HepG2 (cell line): ENCODE measurements around the gene CD8A. TPM values are rescaled to one million over a fixed set of nuclear protein-coding genes. Genes with fewer than 3 reads are reported as not detected.
A peak's percentile ranks its signal among the peaks of the same experiment; 100 is the strongest.

Experiments
- PTBP1 ChIP-seq: fragments of 200-400 bp; formaldehyde crosslinking; IDR thresholded peaks from 2 replicates; pipeline ENCODE4 v1.6.1; 2018; ENCODE audit warnings: low read length, low read depth; ENCODE audit not compliant: poor library complexity, severe bottlenecking
- USF2 ChIP-seq, 2 experiments: sonication (generic) in 1 of 2; formaldehyde crosslinking in 1 of 2; IDR thresholded peaks; 2 replicates each; pipeline versions ENCODE4 v1.5.1 to v1.6.1; 2011 to 2020; ENCODE audit warnings: borderline replicate concordance in 1 of 2, low read depth in 1 of 2, low read length in 1 of 2, mild to moderate bottlenecking in 1 of 2, missing genetic modification reagents in 1 of 2, moderate library complexity in 1 of 2
- ZMAT5 ChIP-seq: sonication (generic); formaldehyde crosslinking; IDR thresholded peaks from 2 replicates; pipeline ENCODE4 v1.5.0; 2020; ENCODE audit warnings: mild to moderate bottlenecking, low read depth, missing genetic modification reagents, borderline replicate concordance
- ZNF276 ChIP-seq: sonication (generic); formaldehyde crosslinking; IDR thresholded peaks from 2 replicates; pipeline ENCODE4 v1.4.0; 2020; ENCODE audit warnings: mild to moderate bottlenecking, low read depth, missing genetic modification reagents
- polyA plus RNA-seq, 8 experiments: library from polyadenylated mRNA; depleted of rRNA in 3 of 8; stranded (reverse) in 7 of 8; unstranded in 1 of 8; fragments of >200 nt; fragmentation: Illumina TruSeq in 4 of 8; extraction: Trizol in 4 of 8; gene quantifications; 2 replicates each; pipeline versions ENCODE4 v1.2.1 to v1.2.3, GENCODE V29; 2011 to 2016; ENCODE audit warnings: low read depth in 4 of 8, missing spikeins in 1 of 8, mixed read lengths in 1 of 8; ENCODE audit not compliant: insufficient read depth in 1 of 8
- total RNA-seq, 5 experiments: library from RNA; depleted of rRNA; stranded (reverse); fragments of >200 nt; fragmentation: Illumina TruSeq; extraction: Trizol; gene quantifications; 2 replicates each; pipeline ENCODE4 v1.2.3, GENCODE V29; 2016; ENCODE audit warnings: low read depth in 1 of 5
- TF ChIP-seq, protein P1 (sequence below): IDR thresholded peaks from 2 replicates; pipeline ENCODE4 v1.6.1; 2012; ENCODE audit warnings: low read length, improper control_type of control experiment
- TF ChIP-seq, protein P2 (sequence below): sonication (generic); formaldehyde crosslinking; IDR thresholded peaks from 2 replicates; pipeline ENCODE4 v1.4.0; 2020; ENCODE audit warnings: mild to moderate bottlenecking, missing genetic modification reagents
- TF ChIP-seq, protein P3 (sequence below): sonication (generic); formaldehyde crosslinking; IDR thresholded peaks from 2 replicates; pipeline ENCODE4 v1.8.0; 2022; ENCODE audit warnings: missing genetic modification reagents, low read depth, mild to moderate bottlenecking, borderline replicate concordance

CD8A gene
- total and polyA plus RNA-seq, 2 of the 13 experiments (the other 11 are each of a cell fraction or from before 2014, with no cell fraction given) = 0.09 TPM; not detected in 1

DNA sequence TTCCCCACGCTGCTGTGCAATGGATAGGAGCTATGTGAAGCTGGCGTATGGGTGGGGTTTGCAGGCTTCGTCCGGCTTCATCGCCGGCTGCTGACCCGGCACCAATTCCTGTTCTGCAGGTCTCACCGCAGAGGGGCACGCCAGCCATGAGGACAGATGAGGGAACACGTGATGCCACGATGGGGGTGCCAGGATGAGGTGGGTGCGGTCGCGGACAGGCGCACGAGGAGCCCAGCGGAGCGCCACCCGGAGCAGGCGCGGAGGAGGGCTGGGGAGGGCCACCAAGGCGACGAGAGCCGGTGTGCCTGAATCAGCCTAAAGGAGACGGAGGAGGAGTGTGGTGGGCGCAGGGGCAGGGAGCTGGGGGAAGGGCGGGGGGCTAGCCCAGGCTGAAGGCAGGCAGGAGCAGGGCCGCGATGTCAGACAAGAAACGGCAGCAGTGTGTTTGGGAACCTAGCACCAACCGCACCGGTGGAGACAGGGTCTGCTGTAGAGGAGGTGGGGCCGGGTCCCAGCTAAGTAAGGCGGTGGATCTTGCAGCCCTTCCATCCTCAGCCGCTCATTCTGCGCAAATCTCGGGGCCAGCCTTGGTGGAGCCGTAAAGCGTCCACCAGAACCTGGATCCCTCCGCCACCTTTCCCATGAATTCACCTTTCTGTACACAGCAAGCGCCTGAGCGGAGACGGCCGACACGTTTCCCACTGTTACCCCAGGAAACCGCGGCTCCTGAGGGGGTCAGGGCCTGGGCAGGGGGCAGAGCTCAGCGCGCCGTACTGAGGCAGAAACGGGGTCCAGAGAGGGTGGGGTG is 17.0 kb upstream of the CD8A start (continued):
- TF ChIP-seq, protein P1, sequence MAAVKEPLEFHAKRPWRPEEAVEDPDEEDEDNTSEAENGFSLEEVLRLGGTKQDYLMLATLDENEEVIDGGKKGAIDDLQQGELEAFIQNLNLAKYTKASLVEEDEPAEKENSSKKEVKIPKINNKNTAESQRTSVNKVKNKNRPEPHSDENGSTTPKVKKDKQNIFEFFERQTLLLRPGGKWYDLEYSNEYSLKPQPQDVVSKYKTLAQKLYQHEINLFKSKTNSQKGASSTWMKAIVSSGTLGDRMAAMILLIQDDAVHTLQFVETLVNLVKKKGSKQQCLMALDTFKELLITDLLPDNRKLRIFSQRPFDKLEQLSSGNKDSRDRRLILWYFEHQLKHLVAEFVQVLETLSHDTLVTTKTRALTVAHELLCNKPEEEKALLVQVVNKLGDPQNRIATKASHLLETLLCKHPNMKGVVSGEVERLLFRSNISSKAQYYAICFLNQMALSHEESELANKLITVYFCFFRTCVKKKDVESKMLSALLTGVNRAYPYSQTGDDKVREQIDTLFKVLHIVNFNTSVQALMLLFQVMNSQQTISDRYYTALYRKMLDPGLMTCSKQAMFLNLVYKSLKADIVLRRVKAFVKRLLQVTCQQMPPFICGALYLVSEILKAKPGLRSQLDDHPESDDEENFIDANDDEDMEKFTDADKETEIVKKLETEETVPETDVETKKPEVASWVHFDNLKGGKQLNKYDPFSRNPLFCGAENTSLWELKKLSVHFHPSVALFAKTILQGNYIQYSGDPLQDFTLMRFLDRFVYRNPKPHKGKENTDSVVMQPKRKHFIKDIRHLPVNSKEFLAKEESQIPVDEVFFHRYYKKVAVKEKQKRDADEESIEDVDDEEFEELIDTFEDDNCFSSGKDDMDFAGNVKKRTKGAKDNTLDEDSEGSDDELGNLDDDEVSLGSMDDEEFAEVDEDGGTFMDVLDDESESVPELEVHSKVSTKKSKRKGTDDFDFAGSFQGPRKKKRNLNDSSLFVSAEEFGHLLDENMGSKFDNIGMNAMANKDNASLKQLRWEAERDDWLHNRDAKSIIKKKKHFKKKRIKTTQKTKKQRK = no peak
- TF ChIP-seq, protein P2, sequence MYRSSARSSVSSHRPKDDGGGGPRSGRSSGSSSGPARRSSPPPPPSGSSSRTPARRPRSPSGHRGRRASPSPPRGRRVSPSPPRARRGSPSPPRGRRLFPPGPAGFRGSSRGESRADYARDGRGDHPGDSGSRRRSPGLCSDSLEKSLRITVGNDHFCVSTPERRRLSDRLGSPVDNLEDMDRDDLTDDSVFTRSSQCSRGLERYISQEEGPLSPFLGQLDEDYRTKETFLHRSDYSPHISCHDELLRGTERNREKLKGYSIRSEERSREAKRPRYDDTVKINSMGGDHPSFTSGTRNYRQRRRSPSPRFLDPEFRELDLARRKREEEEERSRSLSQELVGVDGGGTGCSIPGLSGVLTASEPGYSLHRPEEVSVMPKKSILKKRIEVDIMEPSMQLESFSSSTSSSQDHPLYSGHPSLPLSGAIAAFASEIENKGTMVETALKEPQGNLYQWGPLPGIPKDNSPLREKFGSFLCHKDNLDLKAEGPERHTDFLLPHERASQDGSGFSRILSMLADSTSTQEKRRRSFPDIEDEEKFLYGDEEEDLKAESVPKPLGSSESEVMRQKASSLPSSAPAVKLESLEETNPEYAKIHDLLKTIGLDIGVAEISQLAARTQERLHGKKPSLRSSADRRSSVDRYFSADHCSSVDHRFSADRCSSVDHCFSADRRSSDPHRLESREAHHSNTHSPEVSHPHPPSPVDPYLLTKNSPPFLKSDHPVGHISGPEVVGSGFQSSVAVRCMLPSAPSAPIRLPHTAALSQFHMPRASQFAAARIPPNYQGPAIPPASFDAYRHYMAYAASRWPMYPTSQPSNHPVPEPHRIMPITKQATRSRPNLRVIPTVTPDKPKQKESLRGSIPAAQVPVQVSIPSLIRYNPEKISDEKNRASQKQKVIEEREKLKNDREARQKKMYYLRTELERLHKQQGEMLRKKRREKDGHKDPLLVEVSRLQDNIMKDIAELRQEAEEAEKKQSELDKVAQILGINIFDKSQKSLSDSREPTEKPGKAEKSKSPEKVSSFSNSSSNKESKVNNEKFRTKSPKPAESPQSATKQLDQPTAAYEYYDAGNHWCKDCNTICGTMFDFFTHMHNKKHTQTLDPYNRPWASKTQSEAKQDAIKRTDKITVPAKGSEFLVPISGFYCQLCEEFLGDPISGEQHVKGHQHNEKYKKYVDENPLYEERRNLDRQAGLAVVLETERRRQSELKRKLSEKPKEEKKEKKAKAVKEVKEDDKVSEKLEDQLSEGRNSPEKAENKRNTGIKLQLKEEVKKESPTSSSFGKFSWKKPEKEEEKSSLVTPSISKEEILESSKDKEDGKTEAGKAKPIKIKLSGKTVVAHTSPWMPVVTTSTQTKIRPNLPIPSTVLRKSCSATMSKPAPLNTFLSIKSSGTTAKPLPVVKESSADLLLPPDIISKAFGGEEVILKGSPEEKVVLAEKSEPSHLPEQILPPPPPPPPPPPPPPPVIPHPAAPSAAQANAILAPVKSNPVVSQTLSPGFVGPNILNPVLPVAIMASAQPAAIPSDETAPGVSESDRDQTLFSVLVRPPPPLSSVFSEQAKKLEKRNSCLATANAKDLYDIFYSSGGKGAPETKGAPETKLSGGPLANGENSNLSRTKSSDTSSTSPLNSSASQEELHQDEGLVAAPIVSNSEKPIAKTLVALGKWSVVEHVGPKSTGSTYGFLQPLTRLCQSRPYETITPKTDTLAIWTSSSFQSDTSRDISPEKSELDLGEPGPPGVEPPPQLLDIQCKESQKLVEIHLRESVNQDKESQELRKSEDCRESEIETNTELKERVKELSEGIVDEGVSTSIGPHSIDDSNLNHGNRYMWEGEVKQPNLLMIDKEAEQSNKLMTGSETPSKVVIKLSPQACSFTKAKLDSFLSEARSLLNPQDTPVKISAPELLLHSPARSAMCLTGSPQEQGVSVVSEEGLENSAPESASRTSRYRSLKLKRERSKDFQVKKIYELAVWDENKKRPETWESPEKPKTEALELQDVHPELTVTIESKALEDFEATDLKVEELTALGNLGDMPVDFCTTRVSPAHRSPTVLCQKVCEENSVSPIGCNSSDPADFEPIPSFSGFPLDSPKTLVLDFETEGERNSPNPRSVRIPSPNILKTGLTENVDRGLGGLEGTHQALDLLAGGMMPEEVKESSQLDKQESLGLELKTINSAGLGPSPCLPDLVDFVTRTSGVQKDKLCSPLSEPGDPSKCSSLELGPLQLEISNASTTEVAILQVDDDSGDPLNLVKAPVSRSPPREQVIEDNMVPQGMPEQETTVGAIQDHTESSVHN = peak; percentile 72; the same call in 1 of the 2 replicates
- TF ChIP-seq PTBP1 = no peak
- no peak for TF ChIP-seq ZMAT5 (CRISPR knock-in tag)
- TF ChIP-seq, protein P3, sequence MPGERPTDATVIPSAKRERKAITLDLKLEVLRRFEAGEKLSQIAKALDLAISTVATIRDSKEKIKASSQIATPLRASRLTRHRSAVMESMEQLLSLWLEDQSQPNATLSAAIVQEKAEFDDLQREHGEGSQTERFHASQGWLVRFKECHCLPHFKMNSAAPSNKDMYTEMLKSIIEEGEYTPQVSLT (CRISPR knock-in tag) = no peak
- TF ChIP-seq ZNF276 (CRISPR knock-in tag) = 0 out of 2 replicates have a peak, but pooled peaks have one; percentile 74
- peak; percentile 56 for TF ChIP-seq USF2 (IDR thresholded peaks at IDR 0.05; ENCODE audit: low read depth, low read length)
- TF ChIP-seq USF2 (CRISPR knock-in tag; IDR thresholded peaks at IDR 0.05; ENCODE audit: borderline replicate concordance) = peak; percentile 54; the same call in 1 of the 2 replicates
